ENCODE data around the gene FBXL17.

DNA sequence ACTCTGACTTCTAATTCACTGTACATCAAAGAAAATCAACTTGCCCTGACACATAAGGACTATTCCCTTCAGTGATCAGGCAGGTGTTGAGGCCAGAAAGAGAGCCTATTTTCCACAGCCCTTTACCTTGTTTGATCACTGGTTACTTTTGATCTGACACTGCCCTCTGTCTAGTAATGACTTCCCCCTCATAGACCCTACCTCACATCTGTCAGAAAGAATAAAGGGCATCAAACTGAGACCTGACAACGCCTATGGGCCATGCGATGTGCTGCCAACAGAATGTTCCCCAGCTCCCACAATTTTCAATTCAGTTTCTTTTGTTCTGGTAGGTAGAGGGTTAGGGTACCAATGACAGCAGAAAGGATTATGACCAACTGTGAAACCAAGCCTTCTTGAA is 47.7 kb downstream of the FBXL17 start:
- TF ChIP-seq CTCF (conservative IDR thresholded peaks at IDR 0.05; ENCODE audit: low read depth, low read length) (no peak), SMC3 (IDR thresholded peaks at IDR 0.05; ENCODE audit: low read depth, low read length) (no peak), RAD21 (IDR thresholded peaks at IDR 0.05; ENCODE audit: low read length) (no peak), POLR2A (IDR thresholded peaks at IDR 0.05; ENCODE audit: low read depth, low read length) (no peak), MAFK (IDR thresholded peaks at IDR 0.05; ENCODE audit: low read depth, low read length) (no peak), CEBPB (IDR thresholded peaks at IDR 0.05; ENCODE audit: low read depth, low read length) (no peak), FOS (IDR thresholded peaks at IDR 0.05; ENCODE audit: low read depth, low read length) (no peak), RCOR1 (IDR thresholded peaks at IDR 0.05; ENCODE audit: insufficient replicate concordance, low read length) (no peak)
- TF ChIP-seq, protein P1, sequence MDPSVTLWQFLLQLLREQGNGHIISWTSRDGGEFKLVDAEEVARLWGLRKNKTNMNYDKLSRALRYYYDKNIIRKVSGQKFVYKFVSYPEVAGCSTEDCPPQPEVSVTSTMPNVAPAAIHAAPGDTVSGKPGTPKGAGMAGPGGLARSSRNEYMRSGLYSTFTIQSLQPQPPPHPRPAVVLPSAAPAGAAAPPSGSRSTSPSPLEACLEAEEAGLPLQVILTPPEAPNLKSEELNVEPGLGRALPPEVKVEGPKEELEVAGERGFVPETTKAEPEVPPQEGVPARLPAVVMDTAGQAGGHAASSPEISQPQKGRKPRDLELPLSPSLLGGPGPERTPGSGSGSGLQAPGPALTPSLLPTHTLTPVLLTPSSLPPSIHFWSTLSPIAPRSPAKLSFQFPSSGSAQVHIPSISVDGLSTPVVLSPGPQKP (IDR thresholded peaks at IDR 0.05; ENCODE audit: borderline replicate concordance, low read depth, low read length): no peak

Measured in IMR-90 (cell line).